Measurements from ENCODE around the gene PTER. TPM values are rescaled to one million over a fixed set of nuclear protein-coding genes. Genes with fewer than 3 reads are reported as not detected.

Gene PTER
- total and polyA plus RNA-seq, 2 of the 4 experiments (the other 2 are of a cell fraction), result 1.9 to 5.0 TPM

GRCh38 chr10:16519250-16519907 is 82.6 kb downstream of the PTER start:
- Histone ChIP-seq H2BK20ac (ENCODE audit: low read depth, low read length) (no peak overlapping the region), H3K56ac (ENCODE audit: extremely low read depth, insufficient read depth, low read length) (no peak overlapping the region), H2AK5ac (ENCODE audit: low read depth, low read length) (no peak overlapping the region), H3K23ac (ENCODE audit: low read depth, low read length) (no peak overlapping the region), H3K4ac (ENCODE audit: low read depth, low read length) (no peak overlapping the region), H4K8ac (ENCODE audit: low read depth in 2 of 2, low read length in 2 of 2) (no peak overlapping the region), H3K4me2 (ENCODE audit: low read depth, low read length) (no peak overlapping the region; the same call in 1 of the 2 replicates), H3K9ac (ENCODE audit: low read depth, low read length) (no peak overlapping the region), H3K27ac (ENCODE audit: insufficient read depth, low read length) (no peak overlapping the region), H4K91ac (ENCODE audit: insufficient read depth, low read depth, low read length) (no peak overlapping the region), H2BK120ac (ENCODE audit: low read depth, low read length) (no peak overlapping the region), H4K20me1 (ENCODE audit: insufficient read depth, low read length) (no peaks in the 10 kb centered on the region), H3K4me3 (ENCODE audit: insufficient read depth, low read depth, low read length) (no peak overlapping the region), H3K9me3 (ENCODE audit: control insufficient read depth, insufficient read depth, low read length) (no peaks in the 10 kb centered on the region), H3K27me3 (ENCODE audit: control insufficient read depth, insufficient read depth, low read length) (peaks cover 46% of the 10 kb centered on the region), H2AK9ac (replicated peaks; ENCODE audit: low read depth, low read length, poor library complexity) (no peak overlapping the region), H4K5ac (ENCODE audit: low read depth, low read length) (no peak overlapping the region), H2BK15ac (ENCODE audit: low read depth, low read length) (no peak overlapping the region), H3K14ac (replicated peaks; ENCODE audit: low read depth, low read length) (no peak overlapping the region), H2AFZ (replicated peaks; ENCODE audit: low read length, poor library complexity) (no peak overlapping the region), H3K18ac (ENCODE audit: low read depth, low read length) (no peak overlapping the region), H3K4me1 (ENCODE audit: control insufficient read depth, insufficient read depth, low read length) (no peaks in the 10 kb centered on the region), H2BK5ac (ENCODE audit: low read depth, low read length, poor library complexity, severe bottlenecking) (no peak overlapping the region), H3K36me3 (ENCODE audit: control insufficient read depth, insufficient read depth, low read length) (no peaks in the 10 kb centered on the region), H3K79me1 (ENCODE audit: low read depth in 1 of 2, low read length in 2 of 2) (no peaks in the 10 kb centered on the region), H3K9me1 (ENCODE audit: insufficient read depth, low read length) (no peaks in the 10 kb centered on the region)
- BruUV-seq (replicated peaks), result no TSS peak
- ChIA-PET CTCF (no interaction called here), POLR2A (ENCODE audit: unreplicated experiment) (no interaction called here)
- in situ Hi-C loops (cut with MboI; ENCODE audit: low sequenced_read_pairs) (no loop called here), dilution Hi-C loops (cut with HindIII; ENCODE audit: low sequenced_read_pairs, unreplicated experiment) (no loop called here), intact Hi-C loops (cut with micrococcal nuclease) (no loop called here)
- DNase-seq (no peak), ATAC-seq (ENCODE audit: low read depth) (no peak)
- TF ChIP-seq USF2 (IDR thresholded peaks at IDR 0.05; ENCODE audit: low read depth, low read length) (no peak), RFX5 (IDR thresholded peaks at IDR 0.05; ENCODE audit: low read depth, low read length) (no peak), MAFK (IDR thresholded peaks at IDR 0.05; ENCODE audit: low read depth, low read length) (no peak), POLR2A (IDR thresholded peaks at IDR 0.05; ENCODE audit: low read depth, low read length) (no peak), CHD1 (IDR thresholded peaks at IDR 0.05; ENCODE audit: low read depth, low read length) (no peak), NFE2L2 (IDR thresholded peaks at IDR 0.05; ENCODE audit: low read depth, low read length) (no peak)
- WGBS, 2 experiments (ENCODE audit: extremely low coverage in 2 of 2, insufficient read length in 1 of 2), result 21% methylated on average over 12 of the region's 31 CpGs; no CpG with 5 or more reads in 1 of the 2 experiments
